SU-DHL-6 (cell line): ENCODE data around the gene TAF1L.

Experiments
- H2AFZ ChIP-seq: fragments of 200-600 bp; sonication (generic); 2 replicates; pipeline ENCODE4 v1.6.1; 2014; ENCODE audit warnings: low read depth, mild to moderate bottlenecking, moderate library complexity, mixed read lengths, antibody characterized with exemption, low read length; ENCODE audit not compliant: severe bottlenecking
- H3F3A ChIP-seq: fragments of 200-600 bp; shearing (Covaris generic); 2 replicates; pipeline ENCODE4 v1.6.0; 2016; ENCODE audit warnings: antibody characterized with exemption, mild to moderate bottlenecking; ENCODE audit not compliant: insufficient read depth
- H3K27ac ChIP-seq: fragments of 200-600 bp; sonication (generic); 2 replicates; pipeline ENCODE4 v1.5.1; 2016; ENCODE audit warnings: low read depth, mild to moderate bottlenecking, low read length, moderate library complexity, mixed read lengths
- H3K27me3 ChIP-seq: fragments of 200-600 bp; sonication (generic), shearing (Covaris generic); 2 replicates; pipeline ENCODE4 v1.6.0; 2014; ENCODE audit warnings: mild to moderate bottlenecking, low read length
- H3K36me3 ChIP-seq: fragments of 200-600 bp; sonication (generic); 2 replicates; pipeline ENCODE4 v1.6.1; 2014; ENCODE audit warnings: mild to moderate bottlenecking, low read length, mixed read lengths
- H3K4me2 ChIP-seq: fragments of 300-600, 200-600 bp; shearing (Covaris generic), sonication (generic); 2 replicates; pipeline ENCODE4 v1.6.0; 2014; ENCODE audit warnings: low read length, low read depth, mild to moderate bottlenecking; ENCODE audit not compliant: poor library complexity, severe bottlenecking
- H3K4me3 ChIP-seq: fragments of 200-600 bp; sonication (generic); 2 replicates; pipeline ENCODE4 v1.5.1; 2014; ENCODE audit warnings: antibody characterized with exemption, low read length, mild to moderate bottlenecking, mixed read lengths; ENCODE audit not compliant: insufficient read depth, poor library complexity, severe bottlenecking
- H3K79me2 ChIP-seq: fragments of 200-600 bp; sonication (generic); 2 replicates; pipeline ENCODE4 v1.6.1; 2014; ENCODE audit warnings: mild to moderate bottlenecking, low read length, moderate library complexity; ENCODE audit not compliant: insufficient read depth
- H3K9ac ChIP-seq: fragments of 200-600 bp; sonication (generic); 2 replicates; pipeline ENCODE4 v1.7.0; 2014; ENCODE audit warnings: mild to moderate bottlenecking, low read length
- H3K9me2 ChIP-seq: fragments of 200-600 bp; sonication (generic); replicated peaks from 2 replicates; pipeline ENCODE4 v1.6.1; 2014; ENCODE audit warnings: low read length; ENCODE audit not compliant: insufficient read depth
- H3K9me3 ChIP-seq: fragments of 200-600 bp; sonication (generic); 2 replicates; pipeline ENCODE4 v1.6.1; 2014; ENCODE audit warnings: low read length, mixed read lengths; ENCODE audit not compliant: insufficient read depth
- H4K20me1 ChIP-seq: fragments of 200-600 bp; sonication (generic); 2 replicates; pipeline ENCODE4 v1.6.1; 2014; ENCODE audit warnings: low read depth, mild to moderate bottlenecking, antibody characterized with exemption, low read length, moderate library complexity, mixed read lengths
- EZH2phosphoT487 ChIP-seq: fragments of 200-600 bp; sonication (generic), shearing (Covaris generic); conservative IDR thresholded peaks from 2 replicates; pipeline ENCODE4 v1.6.1; 2018; ENCODE audit warnings: mild to moderate bottlenecking, antibody characterized with exemption, low read length, moderate library complexity, mixed read lengths
- TF ChIP-seq, protein P1 (sequence below): fragments of 200-600 bp; sonication (generic); IDR thresholded peaks from one replicate; pipeline ENCODE4 v1.5.1; 2017; ENCODE audit warnings: antibody characterized with exemption, mild to moderate bottlenecking, low read length, moderate library complexity; ENCODE audit not compliant: insufficient read depth, poor library complexity, severe bottlenecking

TAF1L gene

DNA sequence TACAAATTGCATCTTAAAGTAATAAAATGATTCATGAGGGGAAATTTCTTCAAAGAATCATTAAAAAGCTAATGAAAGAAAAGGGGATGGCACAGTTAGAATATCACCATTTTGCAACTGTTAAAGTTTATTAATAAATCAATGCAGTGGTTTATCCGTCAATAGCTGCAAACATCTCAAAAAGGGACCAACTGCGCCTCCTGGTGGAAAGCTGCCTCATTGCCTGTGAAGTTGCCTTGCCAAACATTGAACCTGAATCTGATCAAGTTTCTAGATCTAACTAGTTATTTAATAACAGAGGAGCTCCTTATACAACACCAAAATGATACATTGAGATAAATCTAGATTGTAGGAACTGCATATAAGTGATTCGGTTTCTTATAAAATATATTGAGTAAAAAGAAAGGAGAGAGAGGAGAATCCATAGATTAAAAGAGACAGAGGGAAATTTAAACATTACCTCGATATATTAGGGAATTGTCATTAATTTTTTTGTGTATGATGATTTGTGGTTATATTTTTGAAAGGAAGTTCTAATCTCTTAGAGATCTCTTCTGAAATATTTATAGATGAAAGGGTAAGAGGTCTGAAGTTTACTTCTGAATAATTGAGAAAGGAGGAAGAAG lies 55.6 kb downstream of the TAF1L start:
- Histone ChIP-seq H3K9ac (no peak overlapping the region), H3K79me2 (no peaks in the 10 kb centered on the region), H3K9me3 (no peaks in the 10 kb centered on the region), H4K20me1 (no peaks in the 10 kb centered on the region), H3K36me3 (no peaks in the 10 kb centered on the region), H3K4me2 (no peak overlapping the region), H3K9me2 (no peaks in the 10 kb centered on the region), H3K4me3 (no peak overlapping the region), H2AFZ (no peak overlapping the region), H3K27me3 (no peaks in the 10 kb centered on the region), H3F3A (no peaks in the 10 kb centered on the region), H3K27ac (no peak overlapping the region)
- no peak for TF ChIP-seq EZH2phosphoT487
- TF ChIP-seq, protein P1, sequence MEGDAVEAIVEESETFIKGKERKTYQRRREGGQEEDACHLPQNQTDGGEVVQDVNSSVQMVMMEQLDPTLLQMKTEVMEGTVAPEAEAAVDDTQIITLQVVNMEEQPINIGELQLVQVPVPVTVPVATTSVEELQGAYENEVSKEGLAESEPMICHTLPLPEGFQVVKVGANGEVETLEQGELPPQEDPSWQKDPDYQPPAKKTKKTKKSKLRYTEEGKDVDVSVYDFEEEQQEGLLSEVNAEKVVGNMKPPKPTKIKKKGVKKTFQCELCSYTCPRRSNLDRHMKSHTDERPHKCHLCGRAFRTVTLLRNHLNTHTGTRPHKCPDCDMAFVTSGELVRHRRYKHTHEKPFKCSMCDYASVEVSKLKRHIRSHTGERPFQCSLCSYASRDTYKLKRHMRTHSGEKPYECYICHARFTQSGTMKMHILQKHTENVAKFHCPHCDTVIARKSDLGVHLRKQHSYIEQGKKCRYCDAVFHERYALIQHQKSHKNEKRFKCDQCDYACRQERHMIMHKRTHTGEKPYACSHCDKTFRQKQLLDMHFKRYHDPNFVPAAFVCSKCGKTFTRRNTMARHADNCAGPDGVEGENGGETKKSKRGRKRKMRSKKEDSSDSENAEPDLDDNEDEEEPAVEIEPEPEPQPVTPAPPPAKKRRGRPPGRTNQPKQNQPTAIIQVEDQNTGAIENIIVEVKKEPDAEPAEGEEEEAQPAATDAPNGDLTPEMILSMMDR: peak; percentile 99
